ENCODE measurements around the gene METTL15.
"Not testable (repeated sequence)": the region's sequence is repeated elsewhere in the genome, so short reads cannot be mapped to it uniquely, and the experiment has no call there.

- not testable (repeated sequence) for TF ChIP-seq CTCF, POLR2A (IDR thresholded peaks at IDR 0.05)
Observed at GRCh38 chr11:28290995-28291394, 182.8 kb downstream of the METTL15 start.
